A673 (cell line): ENCODE data around the gene PSMC6.

Experiments used
- CTCF ChIP-seq: fragments of 300-800, 200-600 bp; sonication (generic); conservative IDR thresholded peaks from 2 replicates; pipeline ENCODE4 v1.5.1; 2017; ENCODE audit warnings: low read depth, mild to moderate bottlenecking, antibody characterized with exemption, low read length, moderate library complexity, mixed read lengths
- EZH2 ChIP-seq: fragments of 200-600 bp; sonication (generic); IDR thresholded peaks from 2 replicates; pipeline ENCODE4 v1.6.1; 2017; ENCODE audit warnings: borderline replicate concordance, low read depth, mild to moderate bottlenecking, mixed read lengths, antibody characterized with exemption, low read length; ENCODE audit not compliant: poor library complexity, severe bottlenecking

- TF ChIP-seq CTCF (no peak), EZH2 (no peak)
These were observed 16.7 kb downstream of the PSMC6 start for GRCh38 chr14:52723514-52724359.
